HUES48 (cell line): ENCODE measurements around the gene ARGLU1.

Experiments
- H3K27ac ChIP-seq: one replicate; pipeline ENCODE4 v1.7.0; 2013; ENCODE audit warnings: low read depth, low read length, inconsistent platforms
- H3K27me3 ChIP-seq: 2 replicates; pipeline ENCODE4 v1.6.1; 2013; ENCODE audit warnings: mild to moderate bottlenecking, low read length; ENCODE audit not compliant: control insufficient read depth, insufficient read depth
- H3K36me3 ChIP-seq: 2 replicates; pipeline ENCODE4 v1.6.1; 2013; ENCODE audit warnings: low read length; ENCODE audit not compliant: control insufficient read depth, insufficient read depth
- H3K4me1 ChIP-seq: 2 replicates; pipeline ENCODE4 v1.6.1; 2013; ENCODE audit warnings: mild to moderate bottlenecking, low read length; ENCODE audit not compliant: control insufficient read depth, insufficient read depth
- H3K4me3 ChIP-seq: 2 replicates; pipeline ENCODE4 v1.5.1; 2013; ENCODE audit warnings: mild to moderate bottlenecking, low read depth, low read length
- H3K9ac ChIP-seq: 2 replicates; pipeline ENCODE4 v1.6.1; 2013; ENCODE audit warnings: mild to moderate bottlenecking, low read depth, low read length, moderate library complexity
- H3K9me3 ChIP-seq: 2 replicates; pipeline ENCODE4 v1.6.1; 2013; ENCODE audit warnings: low read length; ENCODE audit not compliant: control insufficient read depth, insufficient read depth

Gene ARGLU1

DNA sequence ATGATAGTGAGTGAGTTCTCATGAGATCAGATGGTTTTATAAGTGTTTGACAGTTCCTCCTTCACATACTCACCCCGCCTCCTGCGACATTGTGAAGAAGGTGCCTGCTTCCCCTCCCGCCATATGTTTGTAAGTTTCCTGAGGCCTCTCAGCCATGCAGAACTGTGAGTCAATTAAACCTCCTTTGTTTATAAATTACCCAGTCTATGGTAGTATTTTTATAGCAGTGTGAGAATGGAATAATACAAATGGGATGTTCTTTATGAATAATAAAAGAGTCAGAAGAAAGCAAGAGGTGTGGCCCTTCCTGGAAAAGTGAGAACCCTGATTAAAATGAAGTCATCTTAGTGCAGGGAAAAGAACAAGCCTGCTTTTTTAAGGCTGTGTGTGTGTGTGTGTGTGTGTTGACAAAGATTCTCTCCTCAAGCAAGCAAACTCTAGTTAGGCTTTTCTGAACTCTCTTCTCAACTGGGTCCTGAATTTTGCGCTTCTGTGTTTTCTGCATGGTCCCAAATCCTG, 18.8 kb upstream of the ARGLU1 start:
- no peak overlapping the region for H3K27ac ChIP-seq
- H3K4me3 ChIP-seq: no peak overlapping the region
- no peaks in the 10 kb centered on the region for H3K36me3 ChIP-seq
- no peaks in the 10 kb centered on the region for H3K4me1 ChIP-seq
- no peak overlapping the region for H3K9ac ChIP-seq
- H3K27me3 ChIP-seq: no peaks in the 10 kb centered on the region
- H3K9me3 ChIP-seq: peaks cover 17% of the 10 kb centered on the region; the same call in 1 of the 2 replicates

DNA sequence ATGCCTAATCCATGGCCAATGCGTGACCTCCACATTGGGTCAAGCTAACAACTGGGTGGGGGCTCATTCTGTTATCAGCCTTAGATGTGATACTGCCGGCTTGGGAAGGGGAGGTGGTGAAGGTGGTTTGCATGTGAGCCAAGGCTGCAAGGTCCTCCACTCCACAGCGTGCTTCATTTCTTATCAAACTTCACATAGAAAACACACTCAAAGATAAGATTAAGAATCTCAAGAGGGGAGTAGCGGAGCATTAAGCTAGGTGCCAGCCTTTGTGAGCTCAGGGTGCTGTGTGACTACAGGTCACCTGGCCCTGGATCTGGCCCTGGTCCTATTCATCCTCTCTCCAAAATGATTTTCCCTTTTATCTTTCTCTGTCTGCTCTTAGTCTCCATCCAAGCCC, 13.3 kb upstream of the ARGLU1 start:
- H3K9me3 ChIP-seq: peaks cover 14% of the 10 kb centered on the region; the same call in 1 of the 2 replicates
- H3K36me3 ChIP-seq: no peaks in the 10 kb centered on the region
- H3K27ac ChIP-seq: no peak overlapping the region
- no peaks in the 10 kb centered on the region for H3K27me3 ChIP-seq
- no peaks in the 10 kb centered on the region for H3K4me1 ChIP-seq
- no peak overlapping the region for H3K9ac ChIP-seq
- no peak overlapping the region for H3K4me3 ChIP-seq

DNA sequence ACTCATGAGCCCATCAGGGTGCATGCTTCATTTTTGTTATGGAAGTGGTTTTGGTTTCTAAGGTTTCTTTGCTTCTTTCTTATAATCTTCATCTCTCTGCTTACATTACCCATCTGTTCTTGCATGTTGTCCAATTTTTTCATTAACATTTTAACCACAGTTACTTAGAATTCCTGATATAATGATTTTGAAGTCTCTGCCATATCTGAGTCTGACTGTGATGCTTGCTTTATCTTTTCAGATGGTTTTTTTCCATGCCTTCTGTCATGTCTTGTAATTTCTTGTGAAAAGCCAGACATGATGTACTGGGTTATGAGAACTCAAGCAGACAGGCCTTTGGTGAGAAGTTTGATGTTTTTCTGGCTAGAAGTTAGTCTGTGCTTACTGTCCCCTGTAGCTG, 8.0 kb upstream of the ARGLU1 start:
- Histone ChIP-seq H3K4me1 (peaks cover under 1% of the 10 kb centered on the region; the same call in 1 of the 2 replicates), H3K27ac (no peak overlapping the region), H3K9me3 (no peaks in the 10 kb centered on the region), H3K36me3 (no peaks in the 10 kb centered on the region), H3K9ac (no peak overlapping the region), H3K4me3 (no peak overlapping the region), H3K27me3 (no peaks in the 10 kb centered on the region)

DNA sequence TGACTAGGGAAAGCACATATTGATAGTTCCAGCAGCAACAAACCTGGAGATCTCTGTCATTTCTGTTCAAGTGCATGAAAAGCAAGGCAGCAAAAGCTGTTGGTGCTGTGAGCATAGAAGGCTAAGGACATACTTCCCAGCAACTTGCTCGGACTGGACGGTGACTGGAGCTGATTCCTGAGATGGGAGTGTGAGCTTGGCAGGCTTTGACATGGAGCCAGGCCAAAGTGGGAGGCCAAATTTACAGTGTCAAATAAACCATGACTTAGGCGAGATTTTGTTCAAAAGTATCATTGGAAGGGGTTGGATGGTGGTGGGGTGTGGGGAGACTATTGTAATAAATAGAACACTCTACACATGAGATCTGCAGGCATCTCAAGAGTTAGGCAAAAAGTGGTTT, 5.9 kb upstream of the ARGLU1 start:
- H3K36me3 ChIP-seq: no peaks in the 10 kb centered on the region
- no peak overlapping the region for H3K4me3 ChIP-seq
- H3K4me1 ChIP-seq: peaks cover 3% of the 10 kb centered on the region; the same call in 1 of the 2 replicates
- H3K27me3 ChIP-seq: no peaks in the 10 kb centered on the region
- no peaks in the 10 kb centered on the region for H3K9me3 ChIP-seq
- H3K9ac ChIP-seq: no peak overlapping the region
- H3K27ac ChIP-seq: no peak overlapping the region

DNA sequence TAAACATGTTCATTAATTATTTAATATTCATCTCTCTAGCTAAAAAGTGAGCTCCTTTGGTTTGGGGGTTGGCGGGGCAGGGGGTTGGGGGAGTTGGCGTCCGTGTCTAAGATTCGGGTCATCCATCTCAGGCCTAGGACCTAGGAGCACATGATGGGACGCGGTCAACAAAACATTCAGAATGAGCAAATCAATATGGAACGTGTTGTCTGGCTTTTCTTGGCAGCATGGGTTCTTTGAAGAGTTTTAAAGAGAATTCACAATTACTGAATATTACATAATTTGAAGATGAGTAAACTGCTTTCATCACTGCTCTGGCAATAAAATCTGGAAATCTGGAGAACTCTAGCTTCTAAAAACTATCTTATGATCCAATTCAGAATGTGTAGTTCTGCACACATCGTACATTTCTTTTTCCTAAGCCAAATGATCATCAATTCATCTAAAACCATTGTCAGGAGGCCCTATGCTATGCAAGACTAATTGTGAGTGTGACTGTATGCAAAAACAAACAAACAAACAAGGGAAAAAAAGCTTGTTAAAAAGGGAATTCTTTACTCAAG, 5.4 kb upstream of the ARGLU1 start:
- Histone ChIP-seq H3K36me3 (no peaks in the 10 kb centered on the region), H3K9ac (no peak overlapping the region), H3K9me3 (no peaks in the 10 kb centered on the region), H3K4me3 (no peak overlapping the region), H3K27ac (no peak overlapping the region), H3K27me3 (no peaks in the 10 kb centered on the region), H3K4me1 (peaks cover 6% of the 10 kb centered on the region)

DNA sequence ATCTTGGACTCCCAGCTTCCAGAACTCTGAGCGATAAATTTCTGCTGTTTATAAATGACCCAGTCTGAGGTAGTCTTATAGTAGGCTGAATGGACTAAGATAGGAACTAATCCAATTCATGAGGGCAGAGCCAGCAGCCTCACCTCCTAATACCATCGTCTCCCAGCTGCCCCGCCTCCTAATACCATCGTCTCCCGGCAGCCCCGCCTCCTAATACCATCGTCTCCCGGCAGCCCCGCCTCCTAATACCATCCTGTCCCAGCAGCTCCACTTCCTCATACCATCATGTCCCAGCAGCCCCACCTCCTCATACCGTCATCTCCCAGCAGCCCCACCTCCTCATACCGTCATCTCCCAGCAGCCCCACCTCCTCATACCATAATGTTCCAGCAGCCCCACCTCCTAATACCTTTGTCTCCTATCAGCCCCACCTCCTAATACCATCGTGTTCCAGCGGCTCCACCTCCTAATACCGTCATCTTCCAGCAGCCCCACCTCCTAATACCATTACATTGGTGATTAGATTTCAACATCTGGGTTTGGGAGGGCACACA, 2.4 kb upstream of the ARGLU1 start:
- no peak overlapping the region for H3K9ac ChIP-seq
- no peaks in the 10 kb centered on the region for H3K27me3 ChIP-seq
- peak overlapping the region; percentile 41 for H3K4me3 ChIP-seq
- H3K9me3 ChIP-seq: no peaks in the 10 kb centered on the region
- H3K36me3 ChIP-seq: no peaks in the 10 kb centered on the region
- peaks cover 18% of the 10 kb centered on the region for H3K4me1 ChIP-seq
- no peak overlapping the region for H3K27ac ChIP-seq

DNA sequence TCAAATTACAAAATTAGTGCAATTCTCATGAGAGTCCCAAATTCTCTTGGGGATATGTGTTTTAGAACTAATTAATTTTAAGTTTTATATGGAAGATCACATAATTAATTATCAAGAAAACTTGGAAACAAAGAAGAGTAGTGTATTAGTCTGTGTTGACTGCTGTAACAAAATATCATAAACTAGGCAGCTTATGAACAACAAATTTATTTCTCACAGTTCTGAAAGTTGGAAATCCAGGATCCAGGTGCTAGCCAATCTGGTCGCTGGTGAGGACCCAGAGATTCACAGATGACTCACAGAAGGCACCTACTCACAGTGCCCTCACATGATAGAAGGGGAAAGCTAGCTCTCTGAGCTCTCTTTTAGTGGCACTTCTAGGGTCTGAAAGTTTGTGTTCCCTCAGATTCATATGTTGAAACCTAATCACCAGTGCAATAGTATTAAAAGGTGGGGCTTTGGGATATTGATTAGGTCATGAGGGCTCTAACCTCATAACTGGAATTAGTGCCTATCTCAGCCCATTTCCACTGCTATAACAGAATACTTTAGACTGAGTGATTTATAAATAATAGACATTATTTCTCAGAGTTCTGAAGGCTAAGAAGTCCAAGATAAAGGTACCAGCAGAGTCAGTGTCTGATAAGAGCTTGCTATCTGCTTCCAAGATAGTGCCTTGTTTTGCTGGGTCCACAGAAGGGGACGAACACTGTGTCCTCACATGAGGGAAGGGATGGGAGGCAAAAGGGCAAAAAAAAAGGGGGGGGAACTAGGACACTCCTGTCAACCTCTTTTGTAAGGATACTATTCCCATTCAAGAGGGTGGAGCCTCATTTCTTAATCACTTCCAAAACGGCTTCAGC, 1.5 kb upstream of the ARGLU1 start:
- H3K4me3 ChIP-seq: no peak overlapping the region
- H3K27me3 ChIP-seq: no peaks in the 10 kb centered on the region
- H3K27ac ChIP-seq: no peak overlapping the region
- H3K4me1 ChIP-seq: peaks cover 27% of the 10 kb centered on the region
- H3K9me3 ChIP-seq: no peaks in the 10 kb centered on the region
- no peaks in the 10 kb centered on the region for H3K36me3 ChIP-seq
- H3K9ac ChIP-seq: no peak overlapping the region

DNA sequence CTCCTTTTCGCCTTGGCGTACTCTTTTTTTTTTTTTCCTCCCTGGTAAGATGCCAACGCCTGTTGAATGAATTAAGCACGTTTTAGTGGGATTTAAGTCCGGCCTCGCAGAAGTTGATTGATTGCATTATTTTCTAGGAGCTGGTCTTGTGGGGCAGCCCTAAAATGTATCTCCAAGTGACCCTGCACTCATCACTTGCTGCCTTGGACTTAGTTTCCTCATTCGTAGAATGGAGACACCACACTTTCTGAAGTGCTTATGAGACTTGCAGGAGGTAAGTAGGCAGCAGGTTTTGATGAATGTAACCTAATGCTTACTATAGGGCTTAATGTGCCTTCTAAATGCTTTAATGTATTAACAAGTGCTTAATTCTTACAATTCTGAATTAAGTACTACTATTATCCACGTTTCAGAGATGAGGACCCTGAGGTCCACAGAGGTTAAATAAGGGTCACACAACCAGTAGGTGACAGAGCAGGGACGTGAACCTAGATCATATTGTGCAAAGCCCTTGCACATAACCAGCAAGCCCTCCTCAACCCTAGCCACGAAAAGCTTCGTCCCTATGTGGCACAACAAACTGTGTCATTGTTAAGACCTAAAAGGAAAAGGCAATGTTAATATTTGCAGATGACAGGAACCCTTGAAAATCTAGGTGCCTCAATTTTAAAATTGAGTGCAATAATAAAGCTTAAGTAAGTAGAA, 514 bp upstream of the ARGLU1 start:
- Histone ChIP-seq H3K9me3 (no peaks in the 10 kb centered on the region), H3K27ac (peak overlapping the region; percentile 40), H3K27me3 (no peaks in the 10 kb centered on the region), H3K4me3 (peak overlapping the region; percentile 98), H3K36me3 (no peaks in the 10 kb centered on the region), H3K4me1 (peaks cover 37% of the 10 kb centered on the region), H3K9ac (peak overlapping the region; percentile 98)

DNA sequence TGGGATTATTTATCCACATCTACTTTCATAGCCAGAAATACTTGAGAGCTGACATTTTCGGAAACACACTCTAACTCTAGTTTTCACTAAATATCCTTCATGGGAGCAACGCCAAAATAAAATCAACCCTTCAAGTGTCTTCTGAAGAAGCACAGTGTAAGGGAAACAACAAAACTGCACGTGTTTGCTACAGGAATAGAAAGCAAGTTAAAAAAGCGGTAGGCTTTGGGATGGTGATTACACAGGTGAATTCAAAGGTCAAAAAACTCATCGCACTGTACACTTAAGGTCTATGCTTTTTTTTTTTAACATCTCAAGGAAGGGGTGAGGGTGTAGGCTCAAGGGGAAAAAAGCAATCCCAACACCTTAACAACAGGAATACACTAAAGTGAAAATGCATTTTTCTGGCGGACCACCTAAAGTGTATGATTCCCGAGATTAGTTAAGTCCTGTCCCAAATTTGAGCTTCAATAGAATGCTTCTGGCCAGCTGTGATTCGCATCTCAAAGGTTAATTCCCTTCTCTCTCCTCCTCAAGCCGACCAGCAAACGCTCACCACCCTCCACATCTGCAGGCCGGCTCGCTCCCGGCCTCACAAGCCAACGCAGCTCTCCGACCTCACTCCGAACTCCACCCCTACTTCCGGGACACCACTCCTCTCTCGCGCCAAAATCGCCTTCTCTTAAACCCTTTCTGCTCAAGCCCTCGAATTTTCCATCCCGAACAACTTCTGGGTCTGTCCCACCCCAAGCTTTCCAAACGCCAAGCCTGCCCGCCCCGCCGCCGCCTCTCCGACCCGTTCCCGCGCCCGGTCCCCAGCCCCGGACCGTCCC, 1.1 kb downstream of the ARGLU1 start:
- Histone ChIP-seq H3K9ac (peak overlapping the region; percentile 98), H3K4me1 (peaks cover 48% of the 10 kb centered on the region), H3K4me3 (peak overlapping the region; percentile 98), H3K36me3 (no peaks in the 10 kb centered on the region), H3K9me3 (no peaks in the 10 kb centered on the region), H3K27me3 (no peaks in the 10 kb centered on the region), H3K27ac (peak overlapping the region; percentile 95)

DNA sequence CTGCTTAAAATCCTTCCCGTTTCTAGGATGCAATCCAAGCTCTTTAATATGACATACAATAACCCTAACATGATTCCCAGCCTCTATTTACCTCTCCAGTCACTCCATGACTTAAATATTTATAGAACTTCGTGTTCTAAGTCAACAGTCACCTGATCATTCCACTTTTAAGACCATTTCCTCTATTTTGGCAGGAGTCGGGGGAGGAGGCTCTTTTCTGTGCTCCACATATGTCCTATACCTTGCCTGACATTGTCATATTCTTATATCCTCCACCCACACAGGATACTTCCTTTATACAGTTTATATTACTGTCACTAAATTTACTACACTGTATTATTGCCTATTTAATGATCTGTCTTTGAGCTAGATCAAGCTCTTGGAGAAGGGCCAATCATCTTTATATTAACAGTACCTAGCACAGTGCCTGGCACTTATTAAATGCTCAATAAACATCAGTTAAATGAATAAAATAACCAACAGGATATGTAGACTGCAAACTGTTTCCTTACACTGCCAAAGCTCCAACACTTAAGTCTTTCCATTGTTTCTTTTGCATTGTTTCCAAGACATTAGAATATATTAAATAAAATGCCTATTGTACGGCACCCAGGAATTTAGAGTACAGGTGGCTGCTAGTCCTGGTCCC, 2.7 kb downstream of the ARGLU1 start:
- Histone ChIP-seq H3K36me3 (no peaks in the 10 kb centered on the region), H3K4me1 (peaks cover 55% of the 10 kb centered on the region), H3K9me3 (no peaks in the 10 kb centered on the region), H3K27me3 (no peaks in the 10 kb centered on the region), H3K9ac (no peak overlapping the region), H3K27ac (no peak overlapping the region), H3K4me3 (peak overlapping the region; percentile 98)
